PC-9 (cell line): Measurements from ENCODE around the gene RSBN1L. TPM values are rescaled to one million over a fixed set of nuclear protein-coding genes. Genes with fewer than 3 reads are reported as not detected.
A peak's percentile ranks its signal among the peaks of the same experiment; 100 is the strongest.

Experiments used
- BruUV-seq: library from RNA; stranded (reverse); fragments of 400-500 nt; replicated peaks from 2 replicates; lab custom pipeline; 2021; lab: Mats Ljungman, UMichigan
- CTCF ChIA-PET: fragments of 300-600 bp; sonication (Branson Sonifier 250); formaldehyde crosslinking; loops from one replicate; lab custom pipeline; 2022; ENCODE audit warnings: antibody characterized with exemption; lab: Charles Lee
- POLR2A ChIA-PET: fragments of 300-600 bp; sonication (Branson Sonifier 250); formaldehyde crosslinking; loops from one replicate; lab custom pipeline; 2022; ENCODE audit warnings: antibody characterized with exemption; ENCODE audit not compliant: unreplicated experiment; lab: Charles Lee
- DNase-seq, 2 experiments: peaks; one replicate each; pipeline versions ENCODE4 v3.0.0 to v3.0.0-alpha.2; 2015 to 2022; ENCODE audit warnings: mixed read lengths in 1 of 2
- H2AFZ ChIP-seq: fragments of 200-600 bp; sonication (generic); 2 replicates; pipeline ENCODE4 v1.8.1; 2017; ENCODE audit warnings: antibody characterized with exemption
- H3F3A ChIP-seq: fragments of 200-600 bp; sonication (generic); 2 replicates; pipeline ENCODE4 v1.8.1; 2017; ENCODE audit warnings: antibody characterized with exemption, mild to moderate bottlenecking, low read depth; ENCODE audit not compliant: insufficient read depth
- H3K27ac ChIP-seq: fragments of 200-600 bp; sonication (generic); 2 replicates; pipeline ENCODE4 v1.6.1; 2016; ENCODE audit warnings: mixed run types
- H3K27me3 ChIP-seq: fragments of 200-600 bp; sonication (generic); 2 replicates; pipeline ENCODE4 v1.6.1; 2016; ENCODE audit warnings: low read depth, mixed run types; ENCODE audit not compliant: insufficient read depth
- H3K36me3 ChIP-seq: fragments of 200-600 bp; sonication (generic); 2 replicates; pipeline ENCODE4 v1.6.1; 2016; ENCODE audit warnings: low read depth, mixed run types
- H3K4me1 ChIP-seq: fragments of 200-600 bp; sonication (generic); replicated peaks from 2 replicates; pipeline ENCODE4 v1.6.1; 2016; ENCODE audit warnings: mixed run types; ENCODE audit not compliant: insufficient read depth
- H3K4me2 ChIP-seq: fragments of 200-600 bp; sonication (generic); 2 replicates; pipeline ENCODE4 v1.6.1; 2017; ENCODE audit warnings: mixed run types
- H3K4me3 ChIP-seq: fragments of 200-600 bp; sonication (generic); 2 replicates; pipeline ENCODE4 v1.6.1; 2016; ENCODE audit warnings: mixed run types
- H3K79me2 ChIP-seq: fragments of 200-600 bp; sonication (generic); 2 replicates; pipeline ENCODE4 v1.6.1; 2017; ENCODE audit warnings: low read depth, mixed run types
- H3K9me2 ChIP-seq: fragments of 200-600 bp; sonication (generic); 2 replicates; pipeline ENCODE4 v1.8.1; 2017; ENCODE audit warnings: mild to moderate bottlenecking; ENCODE audit not compliant: insufficient read depth
- H3K9me3 ChIP-seq: fragments of 200-600 bp; sonication (generic); 2 replicates; pipeline ENCODE4 v1.8.1; 2016; ENCODE audit warnings: low read depth; ENCODE audit not compliant: insufficient read depth
- H4K20me1 ChIP-seq: fragments of 200-600 bp; sonication (generic); 2 replicates; pipeline ENCODE4 v1.8.1; 2017; ENCODE audit not compliant: insufficient read depth
- EZH2 ChIP-seq: fragments of 200-600 bp; sonication (generic); IDR thresholded peaks from 2 replicates; pipeline ENCODE4 v1.8.0; 2017; ENCODE audit warnings: antibody characterized with exemption, low read depth
- intact Hi-C: fragments of 100-400 bp; cut with micrococcal nuclease; formaldehyde crosslinking; loops from one replicate; pipeline ENCODE4 v1.10.0; 2022; ENCODE audit not compliant: unreplicated experiment
- total RNA-seq: library from RNA; stranded (reverse); gene quantifications from 2 replicates; pipeline ENCODE4 v1.2.3, GENCODE V29; 2021
- TF ChIP-seq, protein P1 (sequence below): fragments of 200-600 bp; sonication (generic); conservative IDR thresholded peaks from 2 replicates; pipeline ENCODE4 v1.6.1; 2017; ENCODE audit warnings: mixed run types, antibody characterized with exemption, mild to moderate bottlenecking, moderate library complexity

RSBN1L gene
- total RNA-seq, 1 experiment from 2014 or later = 20.7 TPM

DNA sequence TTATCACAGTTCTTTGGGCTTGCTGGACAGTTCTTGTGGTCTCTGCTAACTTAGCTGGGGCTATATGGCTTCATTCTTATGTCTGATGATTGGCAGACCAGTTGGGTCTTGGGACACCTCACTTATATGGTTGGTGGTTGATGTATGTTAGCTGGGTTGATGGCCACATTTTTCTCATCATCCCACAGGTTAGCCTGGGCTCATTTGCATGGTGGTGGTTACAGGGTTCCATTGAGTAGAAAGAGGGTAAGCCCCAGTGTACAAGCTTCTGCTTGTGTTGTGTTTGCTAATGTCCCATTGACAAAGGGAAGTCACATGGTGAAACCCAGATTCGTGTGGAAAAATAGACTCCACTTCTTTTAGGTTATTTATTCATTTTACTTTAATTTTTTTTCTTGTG is 61.3 kb downstream of the RSBN1L start:
- intact Hi-C loops = loop anchor here (5.0 kb wide), 1 partner anchor 85 kb away; no protein-coding TSS in a partner anchor
- H3K4me2 ChIP-seq = no peak overlapping the region
- H3F3A ChIP-seq = peaks cover 19% of the 10 kb centered on the region; the same call in 1 of the 2 replicates
- DNase-seq = no peak
- H3K4me3 ChIP-seq = no peak overlapping the region
- H3K27me3 ChIP-seq = no peaks in the 10 kb centered on the region
- H3K27ac ChIP-seq = no peak overlapping the region
- no peaks in the 10 kb centered on the region for H3K9me3 ChIP-seq
- no TSS peak for BruUV-seq
- peaks cover 8% of the 10 kb centered on the region for H3K79me2 ChIP-seq
- peaks cover 8% of the 10 kb centered on the region; the same call in 1 of the 2 replicates for H4K20me1 ChIP-seq
- ChIA-PET CTCF (interaction anchor here (1.0 kb wide), 1 partner anchor 106 kb away, joined by 3 read pairs; no protein-coding TSS in a partner anchor), POLR2A (no interaction called here)
- H2AFZ ChIP-seq = no peak overlapping the region
- 0 out of 2 replicates have a peak, but pooled peaks cover 3% of the 10 kb centered on the region for H3K4me1 ChIP-seq
- no peak for TF ChIP-seq EZH2
- TF ChIP-seq, protein P1, sequence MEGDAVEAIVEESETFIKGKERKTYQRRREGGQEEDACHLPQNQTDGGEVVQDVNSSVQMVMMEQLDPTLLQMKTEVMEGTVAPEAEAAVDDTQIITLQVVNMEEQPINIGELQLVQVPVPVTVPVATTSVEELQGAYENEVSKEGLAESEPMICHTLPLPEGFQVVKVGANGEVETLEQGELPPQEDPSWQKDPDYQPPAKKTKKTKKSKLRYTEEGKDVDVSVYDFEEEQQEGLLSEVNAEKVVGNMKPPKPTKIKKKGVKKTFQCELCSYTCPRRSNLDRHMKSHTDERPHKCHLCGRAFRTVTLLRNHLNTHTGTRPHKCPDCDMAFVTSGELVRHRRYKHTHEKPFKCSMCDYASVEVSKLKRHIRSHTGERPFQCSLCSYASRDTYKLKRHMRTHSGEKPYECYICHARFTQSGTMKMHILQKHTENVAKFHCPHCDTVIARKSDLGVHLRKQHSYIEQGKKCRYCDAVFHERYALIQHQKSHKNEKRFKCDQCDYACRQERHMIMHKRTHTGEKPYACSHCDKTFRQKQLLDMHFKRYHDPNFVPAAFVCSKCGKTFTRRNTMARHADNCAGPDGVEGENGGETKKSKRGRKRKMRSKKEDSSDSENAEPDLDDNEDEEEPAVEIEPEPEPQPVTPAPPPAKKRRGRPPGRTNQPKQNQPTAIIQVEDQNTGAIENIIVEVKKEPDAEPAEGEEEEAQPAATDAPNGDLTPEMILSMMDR = no peak
- H3K36me3 ChIP-seq = no peaks in the 10 kb centered on the region
- H3K9me2 ChIP-seq = no peaks in the 10 kb centered on the region

DNA sequence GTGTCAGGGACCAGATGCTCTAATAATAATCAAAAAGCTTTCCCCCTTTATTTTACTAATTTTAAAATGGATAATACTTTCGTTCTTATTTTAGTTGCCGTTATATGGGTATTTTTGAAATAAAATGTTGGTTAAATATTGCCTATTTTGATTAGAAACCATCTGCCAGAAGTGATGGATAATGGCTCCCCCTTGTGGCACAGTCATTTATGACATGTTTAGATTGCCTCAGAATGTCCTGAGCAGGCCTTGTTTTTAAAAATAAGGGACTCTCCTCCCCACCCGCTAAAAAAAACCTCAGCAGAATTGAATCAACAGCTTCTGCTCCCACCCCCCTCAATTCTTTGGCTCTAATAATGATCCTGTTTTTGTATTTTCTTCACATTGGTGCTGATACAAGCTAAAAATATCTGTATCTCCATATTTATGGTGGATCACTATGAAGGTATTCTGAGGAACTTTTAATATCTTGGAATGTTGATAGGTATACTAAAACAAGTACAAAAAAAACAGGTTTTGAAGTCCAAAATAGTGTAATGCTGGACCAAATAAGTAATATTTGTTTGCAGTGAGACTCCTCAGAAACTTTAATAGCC is 63.1 kb downstream of the RSBN1L start:
- Histone ChIP-seq H3K27ac (no peak overlapping the region; the same call in 1 of the 2 replicates), H3F3A (peaks cover 19% of the 10 kb centered on the region; the same call in 1 of the 2 replicates), H4K20me1 (peaks cover 8% of the 10 kb centered on the region; the same call in 1 of the 2 replicates), H3K79me2 (peaks cover 18% of the 10 kb centered on the region), H3K36me3 (no peaks in the 10 kb centered on the region), H3K9me3 (no peaks in the 10 kb centered on the region), H3K4me1 (0 out of 2 replicates have a peak, but pooled peaks cover 3% of the 10 kb centered on the region), H3K9me2 (no peaks in the 10 kb centered on the region), H3K4me3 (no peak overlapping the region), H3K4me2 (no peak overlapping the region), H3K27me3 (no peaks in the 10 kb centered on the region), H2AFZ (no peak overlapping the region)
- DNase-seq = peak; percentile 40 to 55
- intact Hi-C loops = loop anchor here (1.0 to 5.0 kb wide), 2 partner anchors 87 to 102 kb away; no protein-coding TSS in a partner anchor
- BruUV-seq = no TSS peak
- POLR2A ChIA-PET = interaction anchor here (0.7 kb wide), 1 partner anchor 63 kb away, joined by 14 read pairs; the partner anchor contains the start of gene RSBN1L
- CTCF ChIA-PET = interaction anchor here (0.6 to 1.6 kb wide), 7 partner anchors 61 to 642 kb away, joined by 3 to 8 read pairs (median 4); no protein-coding TSS in a partner anchor
- TF ChIP-seq, protein P1 = peak; percentile 92
- TF ChIP-seq EZH2 = no peak

DNA sequence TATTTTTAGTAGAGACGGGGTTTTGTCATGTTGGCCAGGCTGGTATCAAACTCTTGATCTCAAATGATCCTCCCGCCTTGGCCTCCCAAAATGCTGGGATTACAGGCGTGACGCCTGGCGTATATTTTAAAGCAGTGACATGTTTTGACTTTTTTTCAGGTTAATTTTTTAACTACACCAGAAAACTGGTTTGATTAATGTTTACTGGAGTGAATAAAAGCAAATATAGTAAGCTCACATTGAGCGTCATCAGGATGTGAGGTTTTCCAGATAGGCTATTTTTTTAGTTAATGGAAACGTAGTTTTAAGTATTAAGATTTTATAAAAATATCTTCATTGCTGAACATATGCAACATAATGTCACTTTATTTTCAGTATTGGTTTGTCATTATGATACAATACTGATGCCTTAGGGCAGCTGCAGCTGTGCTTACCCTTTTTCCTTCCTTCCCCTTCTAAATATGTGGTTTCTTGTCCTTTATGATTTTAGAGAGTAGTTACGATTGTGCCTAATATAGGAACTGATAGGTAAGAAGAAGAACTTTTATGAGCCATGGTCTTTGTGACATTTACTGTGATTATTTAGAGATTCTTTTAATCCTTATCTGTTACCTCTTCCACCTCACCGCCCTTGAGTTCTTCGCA is 64.7 kb downstream of the RSBN1L start:
- H3K36me3 ChIP-seq = no peaks in the 10 kb centered on the region
- CTCF ChIA-PET = interaction anchor here (1.2 to 1.6 kb wide), 2 partner anchors 109 to 142 kb away, joined by 3 read pairs; no protein-coding TSS in a partner anchor
- peaks cover 8% of the 10 kb centered on the region; the same call in 1 of the 2 replicates for H4K20me1 ChIP-seq
- TF ChIP-seq, protein P1 = no peak
- no peak for TF ChIP-seq EZH2
- no peak overlapping the region for H3K4me3 ChIP-seq
- H3K9me3 ChIP-seq = no peaks in the 10 kb centered on the region
- POLR2A ChIA-PET = interaction anchor here (0.7 kb wide), 1 partner anchor 17 kb away, joined by 4 read pairs; no protein-coding TSS in a partner anchor
- intact Hi-C loops = no loop called here
- no peaks in the 10 kb centered on the region for H3K27me3 ChIP-seq
- H3K4me2 ChIP-seq = no peak overlapping the region
- DNase-seq = no peak
- peaks cover 20% of the 10 kb centered on the region for H3K79me2 ChIP-seq
- BruUV-seq = no TSS peak
- no peaks in the 10 kb centered on the region for H3K9me2 ChIP-seq
- peaks cover 28% of the 10 kb centered on the region; the same call in 1 of the 2 replicates for H3F3A ChIP-seq
- no peak overlapping the region for H3K27ac ChIP-seq
- H3K4me1 ChIP-seq = 0 out of 2 replicates have a peak, but pooled peaks cover 3% of the 10 kb centered on the region
- H2AFZ ChIP-seq = no peak overlapping the region
